H1 (cell line): Measurements from ENCODE around the gene NOL12. TPM values are rescaled to one million over a fixed set of nuclear protein-coding genes. Genes with fewer than 3 reads are reported as not detected.

ENCODE experiments used
- GABPA ChIP-seq: IDR thresholded peaks from 2 replicates; pipeline ENCODE4 v1.6.1; 2011; ENCODE audit warnings: mild to moderate bottlenecking, low read length, moderate library complexity, borderline replicate concordance; ENCODE audit not compliant: insufficient read depth
- JUN ChIP-seq: IDR thresholded peaks from 2 replicates; pipeline ENCODE4 v1.6.1; 2011; ENCODE audit warnings: low read depth, mild to moderate bottlenecking, improper control_type of control experiment, low read length
- KDM5A ChIP-seq: fragments of 200-600 bp; IDR thresholded peaks from 2 replicates; pipeline ENCODE4 v1.7.1; 2012; ENCODE audit warnings: mild to moderate bottlenecking, low read length, inconsistent platforms, mixed read lengths
- POLR2A ChIP-seq, 2 experiments: IDR thresholded peaks; 1 replicate in 1 of 2; 2 replicates in 1 of 2; pipeline ENCODE4 v1.6.1; 2011; ENCODE audit warnings: low read depth in 2 of 2, low read length in 2 of 2, mild to moderate bottlenecking in 2 of 2; ENCODE audit errors: control extremely low read depth in 1 of 2
- SP1 ChIP-seq: IDR thresholded peaks from 2 replicates; pipeline ENCODE4 v1.6.1; 2011; ENCODE audit warnings: low read depth, low read length
- YY1 ChIP-seq: IDR thresholded peaks from 2 replicates; pipeline ENCODE4 v1.6.1; 2011; ENCODE audit warnings: low read depth, mild to moderate bottlenecking, low read length
- ZNF274 ChIP-seq: IDR thresholded peaks from 2 replicates; pipeline ENCODE4 v1.7.0; 2012; ENCODE audit warnings: low read length, borderline replicate concordance; ENCODE audit errors: extremely low read depth
- polyA plus RNA-seq, 7 experiments: library from polyadenylated mRNA; depleted of rRNA in 3 of 7; stranded (reverse) in 5 of 7; unstranded in 2 of 7; fragments of >200 nt in 5 of 7; fragments of 200-250 nt in 2 of 7; gene quantifications; 1 replicate in 5 of 7; 2 replicates in 1 of 7; 4 replicates in 1 of 7; pipeline versions ENCODE4 v1.2.1 to v1.2.3, GENCODE V29; 2011 to 2013; ENCODE audit warnings: missing spikeins in 2 of 7, mixed read lengths in 2 of 7
- total RNA-seq: library from RNA; stranded (reverse); fragmentation: NEBNext Ultra II Directional; extraction: Animal tissue kit (Norgen Biotek cat#: 25700); gene quantifications from 2 replicates; pipeline ENCODE4 v1.2.1, GENCODE V29; 2021

NOL12 gene
- total and polyA plus RNA-seq, 2 of the 8 experiments (the other 6 are each of a cell fraction or from before 2014, with no cell fraction given) = 25.3 to 28.3 TPM

- TF ChIP-seq SP1 (no peak), JUN (no peak), GABPA (no peak), ZNF274 (no peak), POLR2A (IDR thresholded peaks at IDR 0.05; ENCODE audit: control extremely low read depth in 1 of 2, low read depth in 2 of 2, low read length in 2 of 2) (no peak), YY1 (no peak), KDM5A (no peak)
These were observed 16.6 kb upstream of the NOL12 start (continued) for GRCh38 chr22:37669586-37669985.
